AG09319 (cell line): Measurements from ENCODE around the gene TRAF6.
"Not testable (repeated sequence)": the region's sequence is repeated elsewhere in the genome, so short reads cannot be mapped to it uniquely, and the experiment has no call there.

Experiments
- DNase-seq: peaks from one replicate; pipeline ENCODE4 v3.0.0-alpha.2; 2010; ENCODE audit warnings: low read depth; ENCODE audit errors: extremely low read depth
- CTCF ChIP-seq: IDR thresholded peaks from 2 replicates; pipeline ENCODE4 v1.5.1; 2011; ENCODE audit warnings: low read depth, mild to moderate bottlenecking, inconsistent platforms, low read length, moderate library complexity

The TRAF6 gene

GRCh38 chr11:36534276-36534840 is 24.3 kb upstream of the TRAF6 start:
- TF ChIP-seq CTCF, result no peak
- no peak for DNase-seq

DNA sequence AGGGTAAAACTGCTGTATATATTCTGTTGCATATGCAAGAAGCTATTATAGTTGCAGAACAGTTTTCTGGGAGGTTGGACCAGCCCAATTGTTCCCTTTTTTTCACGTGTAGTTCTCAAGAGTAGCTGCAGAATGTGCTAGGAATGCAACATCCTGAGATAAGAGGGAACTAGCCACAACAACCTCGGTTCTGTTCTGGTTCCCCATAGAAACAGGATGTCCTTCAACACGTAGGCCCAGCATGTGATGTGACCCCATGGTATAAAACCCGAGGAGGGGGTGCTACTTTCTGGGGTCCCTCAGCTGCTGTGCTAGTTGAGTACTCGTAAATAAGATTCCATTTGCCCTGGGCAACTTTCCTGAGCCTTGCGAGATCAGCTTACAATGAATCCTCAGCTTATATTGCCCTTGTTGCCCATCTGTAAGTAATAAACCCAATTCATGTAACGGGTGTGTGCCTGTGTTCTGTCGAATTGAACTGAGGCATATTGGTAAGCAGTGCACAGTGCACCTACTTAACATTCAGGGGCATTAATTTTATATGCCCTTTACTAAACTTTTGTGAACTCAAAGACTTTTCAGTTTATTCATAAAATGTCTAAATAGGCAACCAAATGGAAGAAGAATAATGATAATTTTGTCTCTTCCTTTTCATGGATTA is 23.0 kb upstream of the TRAF6 start:
- no peak for TF ChIP-seq CTCF
- DNase-seq, result no peak

GRCh38 chr11:36530840-36531239 is 20.8 kb upstream of the TRAF6 start:
- no peak for TF ChIP-seq CTCF
- no peak for DNase-seq

GRCh38 chr11:36513965-36514364 is 3.9 kb upstream of the TRAF6 start:
- TF ChIP-seq CTCF, result no peak
- no peak for DNase-seq

DNA sequence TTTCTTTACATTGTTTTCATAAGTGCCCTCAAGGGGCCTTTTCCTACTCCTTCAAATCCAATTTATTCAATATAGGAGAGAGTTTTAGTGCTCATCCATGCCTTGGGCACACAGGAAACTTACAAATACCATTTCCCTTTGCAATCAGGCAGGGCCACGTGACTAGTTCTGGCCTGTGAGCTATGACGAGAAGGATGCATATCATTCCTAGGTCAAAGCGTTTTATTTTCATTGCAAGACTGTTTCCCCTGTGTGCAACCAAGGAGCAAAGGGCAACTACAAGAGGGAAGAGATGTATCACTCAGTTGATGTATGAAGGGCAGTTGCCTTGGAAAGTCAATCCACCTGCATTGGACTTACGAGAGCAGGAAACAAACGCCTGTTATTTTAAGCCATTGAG is 1.9 kb upstream of the TRAF6 start:
- DNase-seq, result no peak
- no peak for TF ChIP-seq CTCF

GRCh38 chr11:36511062-36511461 is 990 bp upstream of the TRAF6 start:
- DNase-seq, result not testable (repeated sequence)

GRCh38 chr11:36510594-36510942 is 496 bp upstream of the TRAF6 start:
- no peak for DNase-seq
- no peak for TF ChIP-seq CTCF

DNA sequence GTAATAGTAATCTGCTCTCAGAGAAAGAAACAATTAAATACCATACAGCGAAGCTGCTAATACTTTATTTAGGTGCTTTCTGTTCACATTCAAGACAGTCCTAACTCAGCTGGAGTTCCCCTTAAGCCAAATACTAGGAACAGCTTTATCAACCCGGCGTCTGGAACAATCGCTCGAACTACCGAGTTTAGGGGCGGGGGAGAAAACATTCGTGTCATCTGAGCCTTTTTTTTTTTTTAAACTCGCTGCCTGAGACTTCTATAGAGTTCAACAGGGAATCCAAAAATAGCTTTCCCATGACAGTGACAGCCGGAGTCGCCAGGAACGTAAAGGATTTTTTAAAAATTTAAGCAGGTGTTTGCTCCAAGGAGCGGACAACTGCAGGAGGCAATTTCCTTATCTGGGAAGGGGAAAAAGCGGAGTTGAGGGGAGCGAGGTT is 852 bp downstream of the TRAF6 start:
- DNase-seq, result no peak

More for the DNA sequence above, 852 bp downstream of the TRAF6 start:
- TF ChIP-seq CTCF, result no peak
